ENCODE results near the gene GOLIM4. TPM values are rescaled to one million over a fixed set of nuclear protein-coding genes. Genes with fewer than 3 reads are reported as not detected.

Gene GOLIM4
- total RNA-seq, 1 experiment from 2014 or later = 24.6 TPM

- Histone ChIP-seq H2BK15ac (ENCODE audit: low read depth, low read length) (no peak overlapping the region), H3K4me1 (ENCODE audit: insufficient read depth, low read length) (no peaks in the 10 kb centered on the region), H3K4ac (ENCODE audit: low read depth, low read length) (no peak overlapping the region), H3K23ac (ENCODE audit: insufficient read length, low read depth, low read length) (no peak overlapping the region), H3K79me1 (ENCODE audit: insufficient read depth, low read depth, low read length, poor library complexity, severe bottlenecking) (no peaks in the 10 kb centered on the region), H3T11ph (ENCODE audit: low read length) (no peak overlapping the region), H3K27me3 (ENCODE audit: insufficient read depth, low read length) (no peaks in the 10 kb centered on the region), H3K18ac (ENCODE audit: insufficient read length, low read depth, low read length) (no peak overlapping the region), H3K27ac (ENCODE audit: insufficient read length, low read depth, low read length) (no peak overlapping the region), H3K4me2 (ENCODE audit: insufficient read depth, insufficient read length, low read length) (no peak overlapping the region), H3K23me2 (ENCODE audit: insufficient read length, low read depth, low read length, poor library complexity, severe bottlenecking) (no peaks in the 10 kb centered on the region), H3K14ac (ENCODE audit: insufficient read depth, low read length) (no peak overlapping the region), H3K79me2 (ENCODE audit: insufficient read depth, low read length) (no peaks in the 10 kb centered on the region), H4K20me1 (ENCODE audit: control insufficient read depth, insufficient read depth, insufficient read length) (no peaks in the 10 kb centered on the region), H2BK5ac (ENCODE audit: insufficient read length, low read length) (no peak overlapping the region), H2BK120ac (ENCODE audit: low read depth, low read length, poor library complexity, severe bottlenecking) (no peak overlapping the region), H3K9ac (ENCODE audit: extremely low read depth, insufficient read length, low read length) (no peak overlapping the region), H3K56ac (ENCODE audit: insufficient read length, low read depth, low read length) (no peak overlapping the region), H4K91ac (ENCODE audit: insufficient read length, low read depth, low read length) (no peak overlapping the region), H2AK5ac (ENCODE audit: insufficient read length, low read length) (no peak overlapping the region), H4K5ac (ENCODE audit: insufficient read length, low read depth, low read length) (no peak overlapping the region), H3K9me3 (ENCODE audit: control insufficient read depth, low read depth, low read length) (no peaks in the 10 kb centered on the region), H2AFZ (ENCODE audit: low read length) (no peak overlapping the region), H2BK20ac (ENCODE audit: low read depth, low read length, poor library complexity, severe bottlenecking) (no peak overlapping the region), H2BK12ac (ENCODE audit: insufficient read length, low read depth, low read length) (no peak overlapping the region), H4K8ac (replicated peaks; ENCODE audit: insufficient read length, low read depth, low read length) (no peak overlapping the region)
- no peak for DNase-seq
- no peak for TF ChIP-seq CTCF (conservative IDR thresholded peaks at IDR 0.05)
- Mint-ChIP-seq H3K4me3 (no peak overlapping the region), H3K4me1 (no peaks in the 10 kb centered on the region), H3K27me3 (ENCODE audit: low read depth) (no peaks in the 10 kb centered on the region), H3K9me3 (no peaks in the 10 kb centered on the region), H3K27ac (no peak overlapping the region), H3K36me3 (ENCODE audit: insufficient read depth in 1 of 3, low read depth in 3 of 3) (no peaks in the 10 kb centered on the region)
- WGBS (ENCODE audit: extremely low coverage, insufficient read length, low lambda C conversion rate) = no CpG with 5 or more reads among the region's 3 CpGs
These were observed 17.2 kb upstream of the GOLIM4 start for GRCh38 chr3:168112894-168113293.
